Activated CD4-positive, alpha-beta T cell treated with anti-CD3 and anti-CD28 coated beads, Interleukin-2, Interleukin-6, amounts not matched to agents 100 ng/mL and 50 ng/mL, durations not matched to agents 16 hours and 8 hours (primary cell): ENCODE data around the gene EXD3.
"Not testable (repeated sequence)": the region's sequence is repeated elsewhere in the genome, so short reads cannot be mapped to it uniquely, and the experiment has no call there.

Experiments used
- DNase-seq: peaks from one replicate; pipeline ENCODE4 v3.0.0-alpha.2; 2020

EXD3 gene

GRCh38 chr9:137355761-137356365, 67.1 kb downstream of the EXD3 start:
- no peak for DNase-seq

- DNase-seq: no peak
These were observed 67.9 kb downstream of the EXD3 start for GRCh38 chr9:137354845-137355760.

- no peak for DNase-seq
These were observed 68.7 kb downstream of the EXD3 start for GRCh38 chr9:137354153-137354844.

GRCh38 chr9:137353223-137354152, 69.5 kb downstream of the EXD3 start:
- DNase-seq: no peak

- DNase-seq: no peak
These were observed 70.3 kb downstream of the EXD3 start for GRCh38 chr9:137352511-137353222.

- no peak for DNase-seq
These were observed 71.0 kb downstream of the EXD3 start for GRCh38 chr9:137351781-137352501.

GRCh38 chr9:137350696-137351584, 72.0 kb downstream of the EXD3 start:
- no peak for DNase-seq

- no peak for DNase-seq
These were observed 73.4 kb downstream of the EXD3 start for GRCh38 chr9:137349471-137350033.

- no peak for DNase-seq
These were observed 74.0 kb downstream of the EXD3 start for GRCh38 chr9:137348769-137349470.

GRCh38 chr9:137347928-137348327, 75.0 kb downstream of the EXD3 start:
- no peak for DNase-seq

- no peak for DNase-seq
These were observed 80.5 kb downstream of the EXD3 start for GRCh38 chr9:137342482-137342881.

- DNase-seq: no peak
These were observed 81.7 kb downstream of the EXD3 start for GRCh38 chr9:137341227-137341626.

GRCh38 chr9:137339908-137340462, 83.0 kb downstream of the EXD3 start:
- DNase-seq: not testable (repeated sequence)

- DNase-seq: no peak
These were observed 83.7 kb downstream of the EXD3 start for GRCh38 chr9:137339045-137339907.

GRCh38 chr9:137336735-137337134, 86.2 kb downstream of the EXD3 start:
- no peak for DNase-seq

- DNase-seq: no peak
These were observed 89.8 kb downstream of the EXD3 start for GRCh38 chr9:137333016-137333671.

- DNase-seq: no peak
These were observed 91.0 kb downstream of the EXD3 start for GRCh38 chr9:137331929-137332328.
